ENCODE data around the gene CITED4. TPM values are rescaled to one million over a fixed set of nuclear protein-coding genes. Genes with fewer than 3 reads are reported as not detected.

Gene CITED4
- total RNA-seq, 1 donor from 2014 or later: 5.6 TPM

GRCh38 chr1:40887652-40888051 is 25.5 kb upstream of the CITED4 start:
- intact Hi-C loops (cut with DNase I): no loop called here
- ATAC-seq: no peak
- no peak for DNase-seq (ENCODE audit: low spot score)

DNA sequence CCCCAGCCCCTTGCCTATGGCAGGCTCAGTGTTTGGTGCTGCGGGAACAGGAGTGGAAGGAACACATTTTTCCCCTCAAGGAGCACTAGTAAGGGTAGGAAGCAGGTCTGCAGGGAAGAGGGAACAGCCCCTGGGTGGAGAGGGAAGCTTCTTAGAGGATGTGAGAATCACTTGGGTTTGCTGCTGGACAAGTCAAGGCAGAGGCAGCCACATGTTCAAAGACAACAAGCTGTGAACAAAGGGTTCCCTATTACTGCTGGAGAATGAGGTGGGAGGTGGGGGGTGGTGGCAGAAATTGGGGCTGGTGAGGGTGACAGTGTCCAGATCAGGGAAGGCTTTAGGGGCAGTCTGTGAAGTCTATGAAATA is 24.8 kb upstream of the CITED4 start:
- no peak for DNase-seq (ENCODE audit: low spot score)
- intact Hi-C loops (cut with DNase I): no loop called here
- ATAC-seq: no peak

DNA sequence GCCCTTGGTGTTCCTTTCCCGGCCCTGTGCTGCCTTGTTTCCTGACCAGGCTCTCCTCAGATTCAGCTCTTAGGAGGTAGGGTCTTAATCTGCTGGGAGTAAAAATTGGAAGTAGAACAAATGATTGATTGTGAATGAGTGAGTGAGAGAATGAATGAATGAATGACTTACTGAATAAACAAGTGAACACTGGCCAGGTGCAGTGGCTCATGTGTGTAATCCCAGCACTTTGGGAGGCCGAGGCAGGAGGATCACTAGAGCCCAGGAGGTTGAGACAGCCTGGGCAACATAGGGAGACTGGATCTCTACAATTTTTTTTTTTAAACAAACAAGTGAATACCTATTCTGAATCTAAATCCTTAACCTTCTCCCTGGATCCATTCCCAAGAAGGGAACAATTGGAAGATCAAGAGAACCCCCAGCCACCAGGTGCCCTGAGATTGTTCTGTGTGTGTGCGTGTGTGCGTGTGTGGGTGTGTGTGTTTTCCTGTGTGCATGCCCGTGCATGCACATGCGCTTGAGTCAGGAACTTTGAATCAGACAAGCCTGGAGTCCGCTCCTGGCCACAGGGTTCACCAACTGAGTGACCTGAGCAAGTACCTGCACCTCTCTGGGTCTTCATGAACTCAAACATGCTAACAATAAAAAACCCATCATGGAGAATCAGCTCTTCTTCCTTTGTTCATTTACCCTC is 24.3 kb upstream of the CITED4 start:
- intact Hi-C loops (cut with DNase I): no loop called here
- no peak for ATAC-seq
- DNase-seq (ENCODE audit: low spot score): no peak

DNA sequence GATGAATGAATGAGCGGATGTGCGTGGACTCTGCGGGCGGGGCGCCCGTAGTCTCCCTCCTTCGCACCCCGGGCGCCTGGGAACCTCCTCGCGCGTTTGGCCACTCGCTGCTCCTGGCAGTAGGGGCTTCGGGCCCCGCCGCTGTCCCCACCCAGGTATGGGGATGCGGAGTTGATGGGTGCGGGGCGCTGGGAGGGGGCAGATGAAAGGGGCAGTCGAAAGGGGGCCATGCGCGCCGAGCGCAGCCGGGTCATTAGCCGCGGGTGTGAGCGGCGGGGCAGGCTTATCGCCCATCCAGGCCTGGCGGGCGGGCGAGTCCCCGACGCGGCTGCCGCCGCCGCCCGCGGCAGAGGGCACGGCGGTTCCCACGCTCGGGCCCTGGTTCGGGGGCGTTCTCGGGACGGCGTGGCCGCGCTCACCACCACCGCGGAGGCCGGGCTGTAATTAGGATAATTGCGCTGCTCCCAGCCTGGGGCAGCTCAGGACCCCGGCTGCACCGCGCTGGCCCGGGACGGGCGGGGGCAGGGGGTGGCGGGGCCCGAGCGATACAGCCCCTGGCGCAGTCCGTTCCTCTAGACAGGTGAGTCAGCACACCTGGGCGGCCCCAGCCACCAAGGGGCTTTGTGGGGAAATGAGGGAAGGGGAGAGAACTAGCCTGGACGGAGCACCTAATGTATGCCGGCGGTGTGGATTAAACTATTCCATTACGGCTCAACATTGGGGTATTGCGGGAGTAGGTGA is 22.1 kb upstream of the CITED4 start:
- intact Hi-C loops (cut with DNase I): no loop called here
- DNase-seq (ENCODE audit: low spot score): no peak
- no peak for ATAC-seq

DNA sequence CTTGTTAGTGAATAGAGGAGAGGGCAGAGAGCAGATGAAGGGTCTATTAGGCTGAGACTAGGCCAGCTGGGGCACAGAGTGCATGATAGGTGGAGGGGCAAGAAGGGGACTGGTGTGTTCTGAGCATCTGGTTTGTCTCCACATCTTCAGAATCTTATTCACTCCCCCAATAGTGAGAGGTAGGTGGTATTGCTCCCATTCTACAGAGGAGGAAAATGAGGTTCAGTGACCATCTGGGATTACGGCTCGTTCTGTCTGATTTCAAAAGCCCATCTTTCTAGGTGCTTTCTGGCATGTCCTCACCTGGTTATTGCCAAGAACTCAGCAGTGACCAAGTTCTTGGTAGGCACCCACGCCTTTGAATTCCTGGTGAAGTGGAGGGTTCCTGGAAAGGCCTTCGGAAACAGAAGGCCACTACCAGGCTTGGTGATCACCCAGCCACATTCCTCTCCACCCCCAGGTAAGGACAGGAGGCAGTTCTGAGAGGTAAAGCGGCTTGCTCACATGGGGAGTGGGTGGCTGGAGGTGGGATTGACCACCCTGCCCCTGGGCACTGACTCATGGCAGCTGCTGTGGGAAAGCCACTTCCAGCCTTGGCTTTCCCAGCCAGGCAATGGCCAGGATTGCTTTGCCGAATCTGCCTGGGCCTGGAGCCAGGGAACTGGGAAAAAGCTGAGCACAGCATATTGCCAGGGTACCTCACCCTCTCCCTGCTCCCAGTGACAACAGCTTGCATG is 18.8 kb upstream of the CITED4 start:
- no peak for DNase-seq (ENCODE audit: low spot score)
- intact Hi-C loops (cut with DNase I): no loop called here
- ATAC-seq: no peak

DNA sequence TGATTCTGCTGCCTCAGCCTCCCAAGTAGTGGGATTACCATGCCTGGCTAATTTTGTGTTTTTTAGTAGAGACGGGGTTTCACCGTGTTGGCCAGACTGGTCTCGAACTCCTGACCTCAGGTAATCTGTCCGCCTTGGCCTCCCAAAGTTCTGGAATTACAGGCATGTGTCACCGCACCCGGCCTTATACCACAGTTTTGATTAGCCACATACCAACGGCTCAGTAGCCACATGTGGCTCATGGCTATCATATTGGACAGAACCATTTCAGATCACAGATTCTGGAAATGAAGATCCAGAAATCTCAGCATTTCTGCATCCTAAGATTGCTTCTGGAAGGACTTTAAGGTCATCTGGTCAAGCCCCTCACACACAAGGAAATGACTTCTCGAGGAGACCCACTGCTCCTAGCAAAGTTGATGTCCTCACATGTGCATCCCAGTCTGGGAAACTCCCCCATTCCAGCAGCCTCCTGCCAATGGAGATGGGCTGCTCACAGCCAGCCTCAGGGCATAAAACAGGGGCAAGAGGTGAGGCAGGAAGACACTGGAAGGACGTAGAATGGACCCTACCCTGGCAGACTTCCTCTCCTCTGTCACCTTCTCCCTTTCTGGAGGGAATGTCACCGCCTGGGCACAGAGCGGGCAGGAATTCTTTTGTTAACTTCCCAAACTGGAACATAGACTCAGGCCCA is 17.5 kb upstream of the CITED4 start:
- intact Hi-C loops (cut with DNase I): no loop called here
- ATAC-seq (no peak), DNase-seq (ENCODE audit: low spot score) (no peak)

DNA sequence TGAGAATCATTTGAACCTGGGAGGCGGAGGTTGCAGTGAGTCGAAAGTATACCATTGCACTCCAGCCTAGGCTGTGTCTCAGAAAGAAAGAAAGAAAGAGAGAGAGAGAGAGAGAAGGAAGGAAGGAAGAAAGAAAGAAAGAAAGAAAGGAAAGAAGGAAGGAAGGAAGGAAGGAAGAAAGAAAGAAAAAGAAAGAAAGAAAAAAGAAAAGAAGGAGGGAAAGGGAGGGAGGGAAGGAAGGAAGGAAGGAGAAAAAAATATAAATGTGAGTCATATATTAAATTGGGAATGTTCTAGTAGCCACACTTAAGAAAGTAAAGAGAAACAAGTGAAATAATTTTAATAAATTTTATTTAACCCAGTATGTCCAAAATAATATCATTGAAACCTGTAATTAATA is 16.7 kb upstream of the CITED4 start:
- no peak for ATAC-seq
- intact Hi-C loops (cut with DNase I): no loop called here

DNA sequence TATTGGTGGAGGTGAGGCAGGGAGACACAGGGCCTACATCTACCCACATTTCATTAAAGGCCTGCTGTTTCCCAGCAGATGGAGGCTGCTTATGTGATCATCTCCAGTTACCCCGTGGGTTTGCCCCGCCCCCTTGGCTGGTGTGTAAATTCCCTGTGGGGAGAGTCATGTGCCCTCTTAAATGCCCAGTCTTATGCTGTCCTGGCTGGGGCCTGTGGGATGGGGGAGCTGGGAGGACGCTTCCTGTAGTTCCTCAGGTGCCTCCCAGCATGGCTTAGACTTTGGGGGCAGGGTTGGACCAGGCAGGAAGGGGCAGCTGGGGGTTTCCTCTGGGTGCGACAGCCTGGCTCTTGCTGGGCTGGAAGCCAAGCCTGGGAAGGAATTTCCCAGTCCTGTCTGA is 15.5 kb upstream of the CITED4 start:
- DNase-seq (ENCODE audit: low spot score): peak; percentile 67
- peak; percentile 68 for ATAC-seq

More for the DNA sequence above, 16.7 kb upstream of the CITED4 start:
- DNase-seq (ENCODE audit: low spot score): no peak

DNA sequence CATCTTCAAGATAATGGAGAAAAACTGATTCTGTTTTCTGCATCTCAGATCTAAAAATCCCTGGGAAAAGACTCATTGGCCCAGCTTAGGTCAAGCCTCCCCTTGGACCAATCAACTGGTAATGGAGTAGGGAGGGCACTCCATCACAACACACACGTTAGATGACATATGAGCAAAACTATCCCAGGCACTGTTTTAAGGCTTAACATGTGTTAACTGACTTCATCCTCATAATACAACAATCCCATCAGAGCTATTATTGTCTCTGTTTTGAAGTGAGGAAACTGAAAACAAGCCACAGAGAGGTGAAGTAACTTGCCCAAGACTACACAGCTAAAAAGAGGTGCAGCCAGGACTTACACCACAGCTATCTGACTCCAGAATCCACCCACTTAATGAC is 14.7 kb upstream of the CITED4 start:
- ATAC-seq: no peak
- intact Hi-C loops (cut with DNase I): no loop called here

More for the DNA sequence above, 15.5 kb upstream of the CITED4 start:
- intact Hi-C loops (cut with DNase I): no loop called here

DNA sequence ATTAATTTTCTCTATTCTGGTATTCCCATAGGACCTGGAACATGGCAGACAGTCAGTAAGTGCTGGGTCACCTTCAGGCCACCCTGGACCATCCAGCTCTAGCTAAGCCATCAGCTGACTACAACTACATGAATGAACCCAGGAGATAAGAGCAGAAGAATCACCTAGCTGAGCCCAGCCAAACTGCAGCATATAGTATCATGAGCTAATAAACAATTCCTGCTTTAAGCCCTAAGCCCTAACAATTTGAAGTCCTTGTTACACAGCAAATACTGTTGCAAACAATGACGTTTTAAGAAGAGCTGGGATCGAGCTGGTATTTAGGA is 14.2 kb upstream of the CITED4 start:
- intact Hi-C loops (cut with DNase I): no loop called here
- no peak for ATAC-seq
- no peak for DNase-seq (ENCODE audit: low spot score)

More for the DNA sequence above, 14.7 kb upstream of the CITED4 start:
- DNase-seq (ENCODE audit: low spot score): no peak

DNA sequence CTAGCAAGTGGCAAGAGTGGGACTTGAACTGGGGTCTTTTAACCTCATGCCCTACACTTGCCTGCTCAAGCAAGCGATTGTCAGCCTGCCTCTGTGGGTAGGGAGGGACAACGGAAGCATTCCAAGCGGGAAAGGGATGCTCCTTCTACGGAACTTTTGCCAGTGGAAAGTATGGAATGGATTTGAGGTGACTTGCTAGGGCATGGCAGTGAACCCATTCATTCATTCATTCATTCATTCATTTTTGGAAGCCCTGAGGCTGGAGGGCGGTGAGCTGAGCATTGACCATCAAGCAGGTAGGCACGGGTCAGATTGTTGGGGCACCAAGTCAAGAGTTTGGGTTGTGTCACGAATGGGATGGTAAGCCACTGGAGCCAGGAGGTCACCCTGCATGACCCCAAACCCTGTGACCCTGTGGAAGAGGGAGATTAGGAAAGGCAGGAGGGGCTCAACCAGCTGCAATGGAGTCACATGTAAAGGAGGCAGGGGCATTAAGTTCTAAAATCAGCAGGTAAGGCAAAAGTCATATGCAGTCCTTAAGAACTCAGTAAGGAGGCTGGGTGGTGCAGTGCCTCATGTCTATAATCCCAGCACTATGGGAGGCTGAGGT is 11.8 kb upstream of the CITED4 start:
- DNase-seq (ENCODE audit: low spot score): no peak
- intact Hi-C loops (cut with DNase I): no loop called here
- no peak for ATAC-seq

DNA sequence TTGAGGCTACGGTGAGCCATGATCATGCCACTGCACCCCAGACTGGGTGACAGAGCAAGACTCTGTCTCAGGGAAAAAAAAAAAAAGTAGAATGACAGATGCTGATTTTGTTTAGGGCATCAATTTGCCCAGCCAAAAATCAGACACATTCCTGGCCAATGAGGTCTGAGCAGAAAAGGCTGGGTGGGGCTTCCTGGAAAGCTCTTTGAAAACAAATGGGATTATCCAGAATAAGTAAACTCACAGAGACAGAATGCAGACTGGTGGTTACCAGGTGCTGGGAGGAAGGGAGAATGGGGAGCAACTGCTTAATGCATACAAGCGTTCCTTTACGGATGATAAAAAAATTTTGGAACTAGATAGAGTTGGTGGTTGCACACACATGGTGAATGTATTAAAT is 10.1 kb upstream of the CITED4 start:
- intact Hi-C loops (cut with DNase I): no loop called here
- no peak for DNase-seq (ENCODE audit: low spot score)
- no peak for ATAC-seq

DNA sequence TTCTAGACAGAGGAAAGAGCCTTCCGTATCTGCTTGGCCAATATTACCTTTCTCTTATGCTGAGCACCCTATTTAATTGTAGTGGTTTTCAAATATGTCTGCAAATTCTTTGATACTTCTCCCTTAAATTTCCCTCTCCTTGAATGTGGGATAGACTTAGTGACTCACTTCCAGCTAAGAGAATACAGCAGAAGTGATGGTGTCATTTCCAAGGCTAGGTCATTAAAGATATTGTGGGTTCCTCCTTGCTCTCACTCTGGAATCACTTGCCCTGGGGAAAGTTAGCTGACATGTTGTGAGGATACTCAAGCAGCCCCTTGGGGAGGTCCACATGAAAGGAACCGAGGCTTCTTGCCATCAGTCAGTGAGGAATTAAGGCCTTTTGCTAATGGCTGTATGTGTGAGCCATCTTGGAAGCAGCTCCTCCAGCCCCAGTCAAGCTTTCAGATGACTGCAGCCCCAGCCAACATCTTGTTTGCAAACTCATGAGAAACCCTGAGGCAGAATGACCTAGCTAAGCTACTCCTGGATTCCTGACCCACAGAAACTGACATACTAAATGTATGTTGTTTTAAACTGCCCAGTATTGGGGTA is 8.1 kb upstream of the CITED4 start:
- intact Hi-C loops (cut with DNase I): no loop called here

DNA sequence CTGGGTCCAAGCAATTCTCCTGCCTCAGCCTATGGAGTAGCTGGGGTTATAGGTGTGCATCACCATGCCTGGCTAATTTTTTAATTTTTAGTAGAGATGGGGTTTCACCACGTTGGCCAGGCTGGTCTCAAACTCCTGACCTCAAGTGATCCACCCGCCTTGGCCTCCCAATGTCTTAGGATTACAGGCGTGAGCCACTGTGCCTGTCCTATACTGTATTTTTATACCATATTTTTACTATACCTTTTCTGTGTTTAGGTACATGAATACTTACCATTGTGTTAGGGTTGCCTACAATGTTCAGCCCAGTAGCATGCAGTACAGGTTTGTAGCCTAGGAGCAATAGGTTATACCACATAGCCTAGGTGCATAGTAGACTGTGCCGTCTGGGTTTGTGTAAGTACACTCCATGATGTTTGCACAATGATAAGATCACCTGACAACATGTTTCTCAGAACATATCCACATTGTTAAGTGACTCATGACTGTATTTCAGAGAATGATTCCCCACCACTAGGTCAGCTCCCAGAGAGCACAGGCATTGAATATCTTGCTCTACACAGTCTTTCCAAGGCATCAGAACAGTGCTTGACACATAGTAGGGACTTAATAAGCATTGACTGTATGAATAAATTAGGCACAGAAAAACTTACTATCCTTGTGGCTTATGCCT is 6.0 kb upstream of the CITED4 start:
- DNase-seq (ENCODE audit: low spot score) (no peak), ATAC-seq (no peak)
- intact Hi-C loops (cut with DNase I): no loop called here

More for the DNA sequence above, 8.1 kb upstream of the CITED4 start:
- DNase-seq (ENCODE audit: low spot score): no peak
- ATAC-seq: no peak

DNA sequence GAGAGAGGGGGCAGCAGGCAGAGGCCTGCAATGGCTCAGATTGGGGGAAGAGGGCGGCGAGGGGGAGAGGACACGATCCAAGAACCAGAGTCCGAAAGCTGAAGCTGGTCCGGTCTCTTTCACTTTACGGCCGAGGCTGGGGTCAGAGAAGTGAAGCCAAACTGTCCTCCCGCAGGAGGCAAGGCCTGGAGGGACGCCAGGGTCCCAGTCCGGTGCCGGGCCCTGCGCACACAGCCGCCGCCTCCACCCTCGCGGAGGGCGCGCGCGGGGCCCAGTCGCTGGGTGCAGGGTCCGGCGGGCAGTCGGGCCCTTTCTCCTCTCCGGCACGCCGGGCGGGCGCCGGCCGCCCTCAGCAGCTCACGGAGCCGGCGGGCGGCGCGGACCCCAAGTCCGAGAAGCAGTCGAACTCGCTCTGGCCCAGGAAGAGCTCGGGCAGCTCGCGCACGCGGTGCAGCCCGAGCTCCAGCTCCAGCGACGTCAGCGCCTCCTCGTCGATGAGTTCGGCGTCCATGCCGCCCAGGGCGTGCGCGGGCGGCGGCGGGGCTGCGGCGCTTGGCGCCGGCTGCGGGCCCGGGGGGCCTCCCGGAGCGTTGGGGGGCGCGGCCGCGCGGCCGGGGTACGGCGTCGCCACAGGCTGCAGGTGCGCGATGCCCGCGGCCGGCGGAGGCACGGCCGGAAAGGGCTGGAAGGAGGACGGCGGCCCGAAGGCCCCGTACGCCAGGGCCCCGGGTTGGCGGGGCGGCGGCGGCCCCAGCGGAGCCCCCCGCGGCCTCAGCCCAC is 749 bp downstream of the CITED4 start:
- ATAC-seq (no peak), DNase-seq (ENCODE audit: low spot score) (peak; percentile 75)
- intact Hi-C loops (cut with DNase I): no loop called here

GRCh38 chr1:40860706-40861223 is 1.4 kb downstream of the CITED4 start:
- intact Hi-C loops (cut with DNase I): no loop called here
- no peak for ATAC-seq
- no peak for DNase-seq (ENCODE audit: low spot score)

DNA sequence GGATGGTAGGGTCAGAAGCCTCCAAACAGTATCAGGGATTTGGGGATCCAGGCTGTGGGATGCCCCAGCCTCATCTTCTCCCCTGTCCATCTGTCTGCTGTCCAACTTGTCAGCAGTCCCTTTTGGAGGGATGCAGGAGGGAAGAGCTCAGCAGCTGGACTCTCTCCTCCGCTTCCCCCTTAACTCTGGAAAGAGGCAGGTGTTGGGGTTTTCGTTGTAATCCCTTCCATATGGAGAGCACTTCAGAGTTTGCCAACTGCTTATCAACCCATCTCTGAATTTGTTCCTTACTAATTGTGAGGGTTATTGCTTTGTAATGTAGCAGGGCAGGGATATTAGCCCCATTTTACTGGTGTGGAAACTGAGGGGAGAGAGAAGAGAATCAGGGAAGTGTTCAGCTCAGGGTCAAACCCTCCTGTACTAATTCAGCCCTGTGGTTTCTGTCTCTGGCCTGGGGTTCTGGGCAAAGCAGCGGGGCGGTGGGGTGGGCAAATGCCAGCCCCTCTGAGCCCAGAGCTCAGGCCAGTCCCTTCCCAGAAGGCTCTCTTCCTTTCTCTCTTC is 3.2 kb downstream of the CITED4 start:
- ATAC-seq (no peak), DNase-seq (ENCODE audit: low spot score) (no peak)
- intact Hi-C loops (cut with DNase I): loop anchor here (10.0 kb wide), 1 partner anchor 84 kb away; no protein-coding TSS in a partner anchor

Data from sciatic nerve (tissue), 2 donors.